Body of pancreas (tissue), 4 donors: ENCODE data around the gene MLNR. TPM values are rescaled to one million over a fixed set of nuclear protein-coding genes. Genes with fewer than 3 reads are reported as not detected.

Source experiments
- ATAC-seq: fragments of 150-250 bp; one replicate; pipeline ENCODE4 v1.9.1; 2016
- DNase-seq, 4 donors: peaks; one replicate each; pipeline ENCODE4 v3.0.0-alpha.2; 2019
- H3K27ac ChIP-seq, 4 donors: fragments of 200-600 bp; sonication (generic); 1 replicate in 3 of 4; 2 replicates in 1 of 4; pipeline versions ENCODE4 v1.5.1 to v1.6.1; 2016 to 2019; ENCODE audit warnings: mild to moderate bottlenecking in 1 of 4, mixed read lengths in 1 of 4, moderate library complexity in 1 of 4
- H3K27me3 ChIP-seq, 2 donors: fragments of 200-600 bp; sonication (generic); one replicate each; pipeline ENCODE4 v1.6.0; 2016; ENCODE audit warnings: mild to moderate bottlenecking in 1 of 2
- H3K36me3 ChIP-seq, 2 donors: fragments of 200-600 bp; sonication (generic); replicated peaks in 1 of 2; 2 replicates each; pipeline ENCODE4 v1.5.1; 2016; ENCODE audit warnings: low read depth in 2 of 2; ENCODE audit not compliant: insufficient read depth in 1 of 2
- H3K4me1 ChIP-seq: fragments of 200-600 bp; sonication (generic); one replicate; pipeline ENCODE4 v1.6.0; 2016
- H3K4me3 ChIP-seq, 2 donors: fragments of 200-600 bp; sonication (generic); 1 replicate in 1 of 2; 2 replicates in 1 of 2; pipeline ENCODE4 v1.5.1; 2016 to 2019
- H3K9me3 ChIP-seq, 3 donors: fragments of 200-600 bp; sonication (generic); 1 replicate in 2 of 3; 2 replicates in 1 of 3; pipeline ENCODE4 v1.5.1; 2016
- POLR2A ChIP-seq, 3 donors: fragments of 450-650 bp; IDR thresholded peaks; one replicate each; pipeline ENCODE4 v1.6.1; 2016; ENCODE audit warnings: antibody characterized with exemption in 3 of 3, mild to moderate bottlenecking in 2 of 3
- WGBS, 2 donors: methylation state at CpG; one replicate each; pipeline ENCODE4 v1.1.5; 2017; 5-methylcytosine and 5-hydroxymethylcytosine counted together
- intact Hi-C: fragments of 100-400 bp; cut with DNase I; formaldehyde crosslinking; loops from one replicate; pipeline ENCODE4 v1.15.1; 2023
- total RNA-seq, 2 donors: library from RNA; depleted of rRNA; stranded (reverse); fragments of >200 nt; gene quantifications; one replicate each; pipeline ENCODE4 v1.1.0, GENCODE V29; 2016
- TF ChIP-seq, protein P1 (sequence below), 7 experiments: fragments of 450-650 bp in 4 of 7; fragments of 200-600 bp in 3 of 7; sonication (generic) in 3 of 7; IDR thresholded peaks; one replicate each; pipeline ENCODE4 v1.5.1; 2016 to 2019; ENCODE audit warnings: antibody characterized with exemption in 7 of 7

MLNR gene
- total RNA-seq, 2 donors from 2014 or later = not detected

DNA sequence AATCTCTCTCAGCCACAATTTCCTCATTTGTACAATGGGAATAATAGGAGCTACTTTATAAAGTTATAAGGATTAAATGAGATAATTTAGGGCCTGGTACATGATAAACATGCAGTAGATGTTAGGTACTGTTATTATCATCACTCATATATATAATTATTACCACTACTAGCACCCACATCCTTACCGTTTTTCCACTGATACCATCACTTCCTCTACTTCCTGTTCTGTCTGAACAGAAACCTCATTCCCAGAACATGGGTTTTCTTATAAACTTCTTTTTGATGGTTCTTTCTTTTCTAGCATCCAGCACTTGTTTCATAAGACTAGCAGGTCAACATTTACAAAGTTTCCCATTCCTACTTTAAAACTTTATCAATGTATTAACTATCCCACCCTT lies 33.9 kb downstream of the MLNR start:
- no peak overlapping the region for H3K27ac ChIP-seq
- TF ChIP-seq POLR2A (IDR thresholded peaks at IDR 0.05) = no peak
- TF ChIP-seq, protein P1, sequence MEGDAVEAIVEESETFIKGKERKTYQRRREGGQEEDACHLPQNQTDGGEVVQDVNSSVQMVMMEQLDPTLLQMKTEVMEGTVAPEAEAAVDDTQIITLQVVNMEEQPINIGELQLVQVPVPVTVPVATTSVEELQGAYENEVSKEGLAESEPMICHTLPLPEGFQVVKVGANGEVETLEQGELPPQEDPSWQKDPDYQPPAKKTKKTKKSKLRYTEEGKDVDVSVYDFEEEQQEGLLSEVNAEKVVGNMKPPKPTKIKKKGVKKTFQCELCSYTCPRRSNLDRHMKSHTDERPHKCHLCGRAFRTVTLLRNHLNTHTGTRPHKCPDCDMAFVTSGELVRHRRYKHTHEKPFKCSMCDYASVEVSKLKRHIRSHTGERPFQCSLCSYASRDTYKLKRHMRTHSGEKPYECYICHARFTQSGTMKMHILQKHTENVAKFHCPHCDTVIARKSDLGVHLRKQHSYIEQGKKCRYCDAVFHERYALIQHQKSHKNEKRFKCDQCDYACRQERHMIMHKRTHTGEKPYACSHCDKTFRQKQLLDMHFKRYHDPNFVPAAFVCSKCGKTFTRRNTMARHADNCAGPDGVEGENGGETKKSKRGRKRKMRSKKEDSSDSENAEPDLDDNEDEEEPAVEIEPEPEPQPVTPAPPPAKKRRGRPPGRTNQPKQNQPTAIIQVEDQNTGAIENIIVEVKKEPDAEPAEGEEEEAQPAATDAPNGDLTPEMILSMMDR (IDR thresholded peaks at IDR 0.05) = no peak
- no peaks in the 10 kb centered on the region for H3K27me3 ChIP-seq
- H3K4me3 ChIP-seq = no peak overlapping the region
- H3K36me3 ChIP-seq = peaks cover 7 to 10% of the 10 kb centered on the region in 2 donors
- WGBS, 2 donors = 74 to 80% methylated on average over 1 of the region's 1 CpG
- DNase-seq = no peak
- no peaks in the 10 kb centered on the region for H3K9me3 ChIP-seq
- ATAC-seq = no peak
- H3K4me1 ChIP-seq = peaks cover 5% of the 10 kb centered on the region
- intact Hi-C loops = no loop called here

DNA sequence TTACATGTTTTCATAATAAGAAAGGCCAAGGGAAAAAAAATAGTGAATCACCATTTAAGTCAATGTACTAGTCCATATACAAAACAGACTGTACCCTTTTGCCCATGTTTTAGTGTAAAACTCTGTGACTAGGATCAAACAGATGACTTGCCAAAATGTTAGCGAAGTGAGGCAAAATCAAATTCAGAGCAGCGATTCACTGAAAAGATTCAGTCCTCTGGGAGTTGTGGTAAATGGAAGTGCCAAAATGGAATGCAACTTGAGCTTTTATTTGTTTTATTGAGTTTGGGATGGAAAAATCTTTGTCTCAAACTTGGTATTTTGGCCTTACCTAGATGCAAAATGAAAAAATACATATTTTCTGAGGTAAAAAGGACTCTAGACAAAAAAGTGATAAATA lies 36.7 kb downstream of the MLNR start:
- WGBS, 2 donors = 84 to 92% methylated on average over 2 of the region's 2 CpGs
- no peak overlapping the region for H3K4me3 ChIP-seq
- no peak overlapping the region for H3K27ac ChIP-seq
- DNase-seq = no peak
- no peak for ATAC-seq
- no peaks in the 10 kb centered on the region for H3K9me3 ChIP-seq
- intact Hi-C loops = no loop called here
- H3K27me3 ChIP-seq = no peaks in the 10 kb centered on the region
- H3K4me1 ChIP-seq = no peaks in the 10 kb centered on the region
- peaks cover 7 to 16% of the 10 kb centered on the region in 2 donors for H3K36me3 ChIP-seq
- TF ChIP-seq, protein P1 (IDR thresholded peaks at IDR 0.05) = no peak
- TF ChIP-seq POLR2A (IDR thresholded peaks at IDR 0.05) = no peak

DNA sequence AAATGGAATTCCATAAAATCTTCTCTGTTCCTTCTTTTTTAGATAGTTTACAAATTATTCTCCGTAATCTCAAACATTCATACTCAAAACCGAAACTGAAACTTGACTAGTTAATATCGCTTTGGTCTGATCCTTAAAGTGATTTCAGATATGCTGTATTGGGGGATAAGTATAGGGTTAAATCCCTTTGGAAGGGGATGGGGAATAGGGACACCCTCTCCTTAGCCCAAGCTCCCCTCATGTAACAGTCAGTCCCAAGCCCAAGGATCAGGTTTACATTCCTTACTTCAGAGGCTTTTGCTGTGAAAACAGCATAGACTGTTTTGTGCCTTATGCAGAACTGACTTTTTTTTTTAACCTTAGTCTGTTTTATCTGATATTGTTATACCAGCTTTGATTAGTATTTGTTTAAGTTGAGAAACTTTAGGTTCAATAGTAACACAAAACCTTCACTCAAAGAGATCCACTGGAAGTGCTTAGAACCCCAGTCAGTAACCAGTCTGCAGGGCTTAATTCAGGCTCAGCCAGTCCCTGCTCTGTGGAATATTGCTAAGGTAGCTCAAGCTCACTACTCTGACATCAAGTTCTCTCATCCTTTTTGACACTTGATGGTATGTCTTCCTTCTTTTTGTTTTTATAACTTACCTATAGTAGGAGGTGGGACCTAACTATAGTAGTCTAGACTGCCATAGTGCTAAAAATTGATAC lies 38.1 kb downstream of the MLNR start:
- H3K9me3 ChIP-seq = no peaks in the 10 kb centered on the region
- intact Hi-C loops = no loop called here
- no peak overlapping the region for H3K27ac ChIP-seq
- H3K36me3 ChIP-seq = peaks cover 7 to 16% of the 10 kb centered on the region in 2 donors
- DNase-seq (no peak), ATAC-seq (no peak)
- TF ChIP-seq POLR2A (IDR thresholded peaks at IDR 0.05) = no peak
- TF ChIP-seq, protein P1 (IDR thresholded peaks at IDR 0.05) = no peak
- no peaks in the 10 kb centered on the region for H3K4me1 ChIP-seq
- 70 to 76% methylated on average over 3 of the region's 3 CpGs for WGBS, 2 donors
- H3K4me3 ChIP-seq = no peak overlapping the region
- no peaks in the 10 kb centered on the region for H3K27me3 ChIP-seq

DNA sequence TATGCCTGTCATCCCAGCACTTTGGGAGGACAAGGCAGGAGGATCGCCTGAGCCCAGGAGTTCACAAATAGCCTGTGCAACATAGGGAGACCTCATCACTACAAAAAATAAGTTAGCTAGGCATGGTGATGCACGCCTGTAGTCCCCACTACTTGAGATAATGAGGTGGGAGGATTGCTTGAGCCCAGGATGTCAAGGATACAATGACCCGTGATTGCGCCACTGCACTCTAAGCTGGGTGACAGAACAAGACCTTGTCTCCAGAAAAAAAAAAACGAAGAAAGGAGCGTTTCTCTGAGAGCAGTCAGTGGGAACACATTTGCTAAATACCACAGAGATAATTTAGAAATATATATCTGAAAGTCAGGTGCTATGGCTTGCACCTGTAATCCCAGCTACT lies 39.4 kb downstream of the MLNR start:
- no peak overlapping the region for H3K4me3 ChIP-seq
- DNase-seq (no peak), ATAC-seq (no peak)
- no peaks in the 10 kb centered on the region for H3K4me1 ChIP-seq
- H3K27me3 ChIP-seq = no peaks in the 10 kb centered on the region
- H3K9me3 ChIP-seq = no peaks in the 10 kb centered on the region
- 87% methylated on average over 6 of the region's 6 CpGs for WGBS, 2 donors
- intact Hi-C loops = no loop called here
- H3K27ac ChIP-seq = no peak overlapping the region
- H3K36me3 ChIP-seq = peaks cover 7 to 16% of the 10 kb centered on the region in 2 donors
- no peak for TF ChIP-seq POLR2A (IDR thresholded peaks at IDR 0.05)
- TF ChIP-seq, protein P1 (IDR thresholded peaks at IDR 0.05) = no peak

DNA sequence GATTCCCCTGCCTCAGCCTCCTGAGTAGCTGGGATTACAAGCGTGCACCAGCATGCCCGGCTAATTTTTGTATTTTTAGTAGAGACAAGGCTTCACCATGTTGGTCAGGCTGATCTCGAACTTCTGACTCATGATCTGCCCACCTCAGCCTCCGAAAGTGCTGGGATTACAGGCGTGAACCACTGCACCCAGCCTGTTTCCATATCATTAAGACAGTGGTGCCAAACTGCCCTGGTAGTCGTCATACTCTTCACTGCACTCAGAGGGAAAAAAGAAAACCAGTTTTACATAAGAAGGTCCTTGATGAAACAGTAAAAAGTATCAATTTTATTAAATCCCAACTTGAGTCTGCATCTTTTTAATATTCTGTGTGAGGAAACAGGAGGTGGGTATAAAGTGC lies 42.5 kb downstream of the MLNR start:
- TF ChIP-seq, protein P1 (IDR thresholded peaks at IDR 0.05) = no peak
- TF ChIP-seq POLR2A (IDR thresholded peaks at IDR 0.05) = no peak
- Histone ChIP-seq H3K9me3 (no peaks in the 10 kb centered on the region), H3K27ac (no peak overlapping the region), H3K4me3 (no peak overlapping the region), H3K36me3 (peaks cover 0 to 9% of the 10 kb centered on the region in 2 donors), H3K27me3 (no peaks in the 10 kb centered on the region), H3K4me1 (no peaks in the 10 kb centered on the region)
- no peak for ATAC-seq
- WGBS, 2 donors = 89% methylated on average over 6 of the region's 6 CpGs
- intact Hi-C loops = no loop called here
- DNase-seq = no peak
